GM10266 (cell line): ENCODE measurements around the gene AGXT.

ENCODE experiments used
- DNase-seq: peaks from one replicate; pipeline ENCODE4 v3.0.0; 2012; ENCODE audit errors: extremely low spot score
- TF ChIP-seq, protein P1 (sequence below): IDR thresholded peaks from 2 replicates; pipeline ENCODE4 v1.5.1; 2012; ENCODE audit warnings: mild to moderate bottlenecking, low read depth; ENCODE audit not compliant: control insufficient read depth, insufficient read depth; ENCODE audit errors: missing control alignments

AGXT gene

DNA sequence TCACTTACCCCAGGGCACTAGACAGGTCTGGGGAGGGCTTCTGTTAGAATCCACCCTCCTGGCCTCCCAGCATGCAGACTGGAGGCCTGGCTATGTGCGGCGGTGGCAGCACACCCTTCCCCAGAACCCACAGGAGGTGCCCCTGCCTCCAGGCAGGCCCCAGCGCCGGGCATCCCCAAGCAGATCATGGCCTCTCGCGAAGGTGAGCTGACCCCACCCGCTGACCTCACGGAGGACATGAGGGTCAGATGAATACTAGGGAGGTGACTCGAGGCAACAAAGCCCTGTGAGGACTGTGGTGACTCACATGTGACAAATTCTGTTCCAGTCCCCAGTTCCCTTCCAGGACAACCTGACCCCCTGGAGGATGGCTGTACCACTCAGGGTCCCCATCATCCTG lies 25.4 kb downstream of the AGXT start:
- DNase-seq: no peak
- TF ChIP-seq, protein P1, sequence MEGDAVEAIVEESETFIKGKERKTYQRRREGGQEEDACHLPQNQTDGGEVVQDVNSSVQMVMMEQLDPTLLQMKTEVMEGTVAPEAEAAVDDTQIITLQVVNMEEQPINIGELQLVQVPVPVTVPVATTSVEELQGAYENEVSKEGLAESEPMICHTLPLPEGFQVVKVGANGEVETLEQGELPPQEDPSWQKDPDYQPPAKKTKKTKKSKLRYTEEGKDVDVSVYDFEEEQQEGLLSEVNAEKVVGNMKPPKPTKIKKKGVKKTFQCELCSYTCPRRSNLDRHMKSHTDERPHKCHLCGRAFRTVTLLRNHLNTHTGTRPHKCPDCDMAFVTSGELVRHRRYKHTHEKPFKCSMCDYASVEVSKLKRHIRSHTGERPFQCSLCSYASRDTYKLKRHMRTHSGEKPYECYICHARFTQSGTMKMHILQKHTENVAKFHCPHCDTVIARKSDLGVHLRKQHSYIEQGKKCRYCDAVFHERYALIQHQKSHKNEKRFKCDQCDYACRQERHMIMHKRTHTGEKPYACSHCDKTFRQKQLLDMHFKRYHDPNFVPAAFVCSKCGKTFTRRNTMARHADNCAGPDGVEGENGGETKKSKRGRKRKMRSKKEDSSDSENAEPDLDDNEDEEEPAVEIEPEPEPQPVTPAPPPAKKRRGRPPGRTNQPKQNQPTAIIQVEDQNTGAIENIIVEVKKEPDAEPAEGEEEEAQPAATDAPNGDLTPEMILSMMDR: no peak

- TF ChIP-seq, protein P1: no peak
- DNase-seq: no peak
Observed at GRCh38 chr2:240894836-240895558, 26.4 kb downstream of the AGXT start.

- TF ChIP-seq, protein P1: no peak
- DNase-seq: no peak
Observed at GRCh38 chr2:240895656-240896388, 27.2 kb downstream of the AGXT start, which contains the start of gene MAB21L4. Gene MAB21L4 (minus strand): TSS chr2:240896156. CDS start chr2:240895997, 159 bp downstream.

- no peak for DNase-seq
- TF ChIP-seq, protein P1: no peak
Observed at GRCh38 chr2:240896394-240896793, 27.8 kb downstream of the AGXT start.

DNA sequence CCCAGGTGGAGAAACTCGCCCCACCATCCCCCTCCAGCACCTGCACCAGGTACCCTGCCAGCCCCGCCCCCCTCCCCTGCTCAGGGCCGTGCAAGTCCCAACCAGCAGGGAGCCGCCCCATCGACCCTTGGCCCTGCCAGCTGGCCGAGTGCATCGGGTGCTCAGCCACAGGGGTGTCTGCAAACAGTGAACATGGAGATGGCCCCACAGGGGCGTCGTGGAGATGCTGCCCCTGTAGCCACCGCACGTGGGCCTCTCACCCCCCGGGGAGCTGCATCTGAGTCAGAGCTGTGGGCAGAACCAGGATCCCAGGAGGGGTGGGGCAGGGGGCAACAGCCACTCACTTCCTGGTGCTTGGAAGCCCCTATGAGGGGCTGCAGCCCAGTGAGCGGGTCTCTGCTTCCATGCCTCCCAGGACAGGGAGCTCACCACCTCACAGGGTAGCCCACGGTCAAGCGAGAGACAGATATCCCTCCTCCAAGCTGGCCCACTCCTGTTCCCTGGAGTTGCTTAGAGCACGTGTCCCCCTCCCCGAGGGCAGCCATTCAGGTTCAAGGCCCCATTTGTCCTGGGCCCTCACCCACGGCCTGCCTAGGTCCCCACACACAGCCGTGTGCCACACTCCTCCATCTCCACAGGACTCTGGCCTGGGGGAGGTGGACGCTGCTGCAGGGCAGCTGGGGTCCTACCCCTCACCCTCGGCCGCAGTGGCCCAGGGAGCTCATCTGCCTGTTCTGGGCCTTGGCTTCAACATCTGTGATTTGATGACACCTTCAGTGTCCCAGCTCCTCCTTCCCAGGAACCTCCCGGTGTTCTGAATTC lies 28.5 kb downstream of the AGXT start:
- TF ChIP-seq, protein P1: no peak
- DNase-seq: no peak

DNA sequence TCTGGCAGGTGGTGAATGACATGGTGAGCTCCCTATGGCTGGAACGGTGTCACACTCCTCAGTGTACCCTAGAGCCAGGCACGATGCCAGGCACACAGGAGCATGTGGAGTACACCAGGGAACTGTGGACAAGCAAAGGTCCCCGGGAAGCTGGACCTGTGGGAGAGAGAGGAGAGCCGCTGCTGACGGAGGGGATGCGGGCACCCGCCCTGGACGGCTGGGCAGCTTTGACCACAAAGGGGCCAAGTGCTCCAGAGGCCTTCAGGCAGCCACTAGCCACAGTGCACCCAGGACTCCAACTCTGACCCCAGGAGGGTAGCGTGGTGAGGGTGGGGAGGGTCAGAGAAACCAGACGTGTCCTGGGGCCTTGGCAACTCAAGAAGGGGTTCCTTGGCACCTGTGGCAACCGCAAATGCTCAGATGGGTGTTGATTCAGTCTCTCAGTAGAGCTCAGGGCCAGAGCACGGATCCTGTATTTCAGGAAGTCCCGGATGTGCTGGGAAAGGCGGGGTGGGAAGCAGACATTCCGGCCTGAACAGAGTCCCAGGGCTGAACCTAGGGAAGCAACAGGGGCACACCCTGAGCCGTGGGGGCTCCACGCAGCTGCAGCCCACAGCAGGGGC lies 29.6 kb downstream of the AGXT start:
- TF ChIP-seq, protein P1: no peak
- no peak for DNase-seq
